ENCODE results near the gene BPTF. TPM values are rescaled to one million over a fixed set of nuclear protein-coding genes. Genes with fewer than 3 reads are reported as not detected.
"Not testable (repeated sequence)": the region's sequence is repeated elsewhere in the genome, so short reads cannot be mapped to it uniquely, and the experiment has no call there.

BPTF gene
- total and polyA plus RNA-seq, 2 of the 8 experiments (the other 6 are each of a cell fraction or from before 2014, with no cell fraction given): 107 to 228 TPM

- H2BK20ac ChIP-seq (ENCODE audit: low read length); DNase-seq (ENCODE audit: low read depth in 1 of 2, low spot score in 2 of 2); H3K23ac ChIP-seq (ENCODE audit: insufficient read length); H3K56ac ChIP-seq (replicated peaks; ENCODE audit: insufficient read length, low read depth, low read length); H3K18ac ChIP-seq (ENCODE audit: extremely low read depth, low read length); H2AK5ac ChIP-seq (ENCODE audit: low read depth, low read length); H4K20me1 ChIP-seq (replicated peaks in 1 of 2; ENCODE audit: control insufficient read depth in 1 of 2, insufficient read depth in 2 of 2, low read length in 2 of 2); H4K5ac ChIP-seq (ENCODE audit: insufficient read length, low read depth, low read length); H2BK5ac ChIP-seq (ENCODE audit: low read depth, low read length); H2BK15ac ChIP-seq (ENCODE audit: low read length); H3K23me2 ChIP-seq (ENCODE audit: low read depth, low read length); H4K91ac ChIP-seq (replicated peaks; ENCODE audit: insufficient read length, low read length); H3K79me2 ChIP-seq (ENCODE audit: control insufficient read depth in 1 of 2, insufficient read depth in 2 of 2, low read length in 2 of 2); H3K79me1 ChIP-seq (ENCODE audit: low read depth, low read length); H2AFZ ChIP-seq (ENCODE audit: low read length); H3K4me1 ChIP-seq (replicated peaks in 1 of 4; ENCODE audit: control insufficient read depth in 3 of 4, insufficient read depth in 4 of 4, low read length in 3 of 4); H2BK120ac ChIP-seq (replicated peaks; ENCODE audit: low read depth, low read length); H3K27me3 ChIP-seq (replicated peaks in 1 of 4; ENCODE audit: control insufficient read depth in 3 of 4, extremely low read depth in 1 of 4, insufficient read depth in 3 of 4, low read length in 3 of 4); H3K14ac ChIP-seq (ENCODE audit: insufficient read length); H3K4me2 ChIP-seq (ENCODE audit: insufficient read depth in 1 of 2, low read depth in 2 of 2, low read length in 2 of 2); POLR2A ChIA-PET (ENCODE audit: partially characterized antibody); H3K9ac ChIP-seq (replicated peaks in 1 of 4; ENCODE audit: extremely low read depth in 1 of 4, low read depth in 3 of 4, low read length in 3 of 4); H2BK12ac ChIP-seq (ENCODE audit: low read depth, low read length); H3K4me3 ChIP-seq (ENCODE audit: extremely low read depth in 1 of 4, insufficient read depth in 2 of 4, low read depth in 3 of 4, low read length in 4 of 4); H3K4ac ChIP-seq (replicated peaks; ENCODE audit: insufficient read length, low read depth, low read length); H3K9me3 ChIP-seq (ENCODE audit: insufficient read depth in 2 of 2, low read depth in 1 of 2, low read length in 1 of 2); FAIRE-seq; H4K8ac ChIP-seq (ENCODE audit: extremely low read depth, insufficient read depth, low read length); H3K27ac ChIP-seq (ENCODE audit: low read depth, low read length): not testable (repeated sequence)
- CTCF ChIA-PET (ENCODE audit: partially characterized antibody): interaction anchor here (4.4 kb wide), 1 partner anchor 13 kb away, joined by 26 read pairs; no protein-coding TSS in a partner anchor
- WGBS, 2 experiments (ENCODE audit: extremely low coverage in 1 of 2, insufficient coverage in 1 of 2, insufficient read length in 1 of 2, insufficient replicate concordance in 2 of 2, low coverage in 1 of 2, low lambda C conversion rate in 2 of 2, missing lambda C conversion rate in 1 of 2): 95% methylated on average over 4 of the region's 4 CpGs; no CpG with 5 or more reads in 1 of the 2 experiments
- peaks cover 16 to 92% (median 65%) of the 10 kb centered on the region in 4 experiments for H3K36me3 ChIP-seq (ENCODE audit: control insufficient read depth in 2 of 4, insufficient read depth in 4 of 4, low read length in 3 of 4)
Measured at GRCh38 chr17:67928842-67929241, 103.5 kb downstream of the BPTF start.
